Stimulated activated CD4-positive, alpha-beta T cell treated with anti-CD3 and anti-CD28 coated beads, Interleukin-1b, Interleukin-23, amount 100 ng/mL, for 48 hours (primary cell): Measurements from ENCODE around the gene FAM234B.

Experiments used
- DNase-seq: peaks from one replicate; pipeline ENCODE4 v3.0.0-alpha.2; 2020

The FAM234B gene, protein sequence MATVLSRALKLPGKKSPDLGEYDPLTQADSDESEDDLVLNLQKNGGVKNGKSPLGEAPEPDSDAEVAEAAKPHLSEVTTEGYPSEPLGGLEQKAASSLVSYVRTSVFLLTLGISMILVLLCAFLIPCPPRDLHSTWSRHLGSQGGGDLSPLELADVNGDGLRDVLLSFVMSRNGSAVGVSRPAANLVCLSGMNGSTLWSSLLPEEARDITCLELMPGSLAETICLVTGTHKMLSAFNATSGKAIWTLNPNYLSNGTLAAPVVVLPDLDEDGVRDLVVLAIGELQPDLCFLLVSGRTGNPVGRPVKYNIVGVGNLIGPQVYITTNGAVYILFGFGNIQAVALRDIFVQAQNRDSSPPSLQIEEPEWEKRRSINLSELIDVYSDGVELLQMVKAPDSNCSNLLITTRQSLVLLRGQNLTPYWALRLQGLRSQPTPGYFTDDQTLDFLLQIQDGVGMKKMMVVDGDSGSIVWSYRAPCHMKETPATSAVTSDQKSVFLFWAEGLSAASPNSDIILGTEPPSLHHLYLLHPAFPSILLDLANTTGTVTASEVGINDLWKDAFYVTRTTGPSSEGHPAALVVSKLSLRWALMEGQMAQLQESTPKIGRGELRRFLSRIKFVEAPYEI

GRCh38 chr12:13044002-13044905 lies at the start of gene FAM234B:
Gene FAM234B (plus strand): TSS chr12:13044381. CDS start chr12:13044404, 23 bp downstream.
- DNase-seq = peak; percentile 71

- no peak for DNase-seq
Observed at GRCh38 chr12:12995088-12995487, 49.1 kb upstream of the FAM234B start.

GRCh38 chr12:12996209-12996608 lies 48.0 kb upstream of the FAM234B start:
- no peak for DNase-seq

DNA sequence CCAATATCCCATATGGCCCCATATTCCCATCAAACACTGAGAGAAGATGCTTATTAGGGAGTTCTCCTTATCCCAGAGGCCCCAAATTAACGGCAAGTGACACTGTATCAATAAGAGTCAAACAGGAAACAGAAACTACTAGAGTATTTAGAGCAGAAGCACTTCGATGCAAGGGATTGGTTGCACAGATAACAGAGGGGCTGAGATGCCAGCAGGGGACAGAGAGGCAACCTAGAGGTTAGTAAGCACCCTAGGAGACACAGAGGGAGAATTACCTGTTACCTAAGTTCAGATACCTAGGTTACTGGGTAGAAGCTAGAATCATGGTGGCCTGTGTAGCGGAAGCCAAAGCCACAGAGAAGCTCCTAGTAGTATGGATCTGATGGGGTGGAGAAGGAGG lies 47.0 kb upstream of the FAM234B start:
- DNase-seq = no peak

DNA sequence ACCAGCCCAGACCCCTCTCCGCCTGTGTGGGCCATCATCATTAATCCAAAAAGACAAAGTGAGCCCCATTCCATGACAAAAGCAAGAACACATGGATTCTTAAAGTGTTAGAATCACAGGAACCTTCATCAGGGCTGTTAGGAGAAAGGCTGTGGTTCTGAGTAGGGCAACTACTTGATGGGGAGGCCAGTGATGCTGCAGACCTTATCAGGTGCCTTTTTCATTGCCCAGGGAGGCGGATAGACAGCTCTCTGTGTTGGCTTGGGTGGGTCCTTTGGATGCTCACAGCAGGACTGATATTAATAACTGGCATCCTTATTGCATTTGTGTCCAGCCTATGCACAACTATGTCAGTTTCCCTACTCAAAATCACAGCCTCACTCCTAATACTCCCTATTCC lies 46.4 kb upstream of the FAM234B start:
- no peak for DNase-seq

- no peak for DNase-seq
Observed at GRCh38 chr12:12998248-12998647, 45.9 kb upstream of the FAM234B start.

- no peak for DNase-seq
Observed at GRCh38 chr12:12999271-12999958, 44.8 kb upstream of the FAM234B start.

DNA sequence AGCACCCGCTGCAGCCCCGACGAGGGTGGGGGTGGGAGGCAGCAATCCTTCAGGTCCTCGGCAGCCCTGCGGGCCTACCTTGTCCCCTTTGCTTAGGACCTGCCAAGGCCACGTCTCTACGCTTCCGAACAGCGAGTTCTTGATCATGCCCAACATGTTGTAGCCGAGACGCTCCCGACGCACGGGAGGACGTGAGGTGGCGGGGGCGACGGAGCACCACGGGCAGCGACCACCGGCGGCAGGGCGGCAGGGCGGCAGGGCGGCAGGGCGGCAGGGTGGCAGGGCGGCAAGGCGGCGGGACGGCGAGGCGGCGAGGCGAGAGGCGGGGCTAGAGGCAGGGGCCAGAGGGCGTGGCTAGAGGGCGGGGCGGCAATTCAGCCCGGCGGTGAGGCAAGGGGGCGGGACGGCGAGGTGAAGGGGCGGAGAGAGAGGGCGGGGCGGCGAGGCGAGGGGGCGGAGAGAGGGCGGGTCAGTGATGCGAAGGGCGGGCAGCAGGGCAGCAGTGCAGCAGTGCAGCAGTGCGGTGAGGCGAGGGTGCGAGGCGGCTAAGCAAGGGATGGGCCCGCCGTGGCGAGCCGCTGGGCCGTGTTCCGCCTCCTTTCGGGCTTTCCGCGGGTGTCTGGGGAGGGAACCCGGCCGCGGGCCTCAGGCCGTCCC lies 44.1 kb upstream of the FAM234B start, which contains the start of gene HEBP1:
TSS of gene HEBP1 (minus strand) at position 307 of the 657 bp plus-strand sequence. CDS start at position 156, 151 bp downstream.
- DNase-seq = peak; percentile 93

- peak; percentile 16 for DNase-seq
Observed at GRCh38 chr12:13000616-13000924, 43.6 kb upstream of the FAM234B start.

- DNase-seq = peak; percentile 19
Observed at GRCh38 chr12:13000925-13001774, 43.0 kb upstream of the FAM234B start.

DNA sequence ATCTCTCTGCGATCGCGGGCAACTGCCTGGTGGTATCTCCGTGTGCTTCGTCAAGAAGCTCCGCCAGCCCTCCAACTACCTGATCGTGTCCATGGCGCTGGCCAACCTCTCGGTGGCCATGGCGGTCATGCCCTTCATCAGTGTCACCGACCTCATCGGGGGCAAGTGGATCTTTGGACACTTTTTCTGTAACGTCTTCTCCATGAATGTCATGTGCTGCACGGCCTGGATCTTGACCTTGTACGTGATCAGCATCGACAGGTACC lies 42.5 kb upstream of the FAM234B start:
- DNase-seq = no peak

- DNase-seq = no peak
Observed at GRCh38 chr12:13002301-13003097, 41.7 kb upstream of the FAM234B start.

DNA sequence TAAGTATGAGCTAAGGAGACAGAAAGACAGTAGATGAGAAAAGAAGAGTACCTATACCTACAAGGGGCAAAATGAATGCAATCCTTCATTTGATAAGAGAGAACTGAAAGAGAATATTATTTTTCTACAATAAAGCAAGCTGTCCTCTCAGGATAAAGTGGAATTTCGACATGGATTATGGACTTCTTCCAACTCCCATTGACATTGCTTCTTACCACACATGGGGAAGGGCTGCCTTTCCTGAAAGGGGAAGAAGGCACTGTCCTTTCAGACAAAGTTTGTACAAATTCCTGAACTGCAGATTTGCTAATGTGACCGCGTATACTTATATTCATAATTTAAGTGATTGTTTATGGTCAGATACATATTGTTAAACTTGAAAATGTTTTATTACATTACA lies 39.8 kb upstream of the FAM234B start:
- DNase-seq = no peak

- no peak for DNase-seq
Observed at GRCh38 chr12:13004986-13005385, 39.2 kb upstream of the FAM234B start.

- no peak for DNase-seq
Observed at GRCh38 chr12:13005649-13006048, 38.5 kb upstream of the FAM234B start.

- DNase-seq = no peak
Observed at GRCh38 chr12:13007496-13008233, 36.5 kb upstream of the FAM234B start.

GRCh38 chr12:13008741-13009380 lies 35.3 kb upstream of the FAM234B start:
- no peak for DNase-seq

GRCh38 chr12:13011098-13011497 lies 33.1 kb upstream of the FAM234B start:
- no peak for DNase-seq

GRCh38 chr12:13022851-13023271 lies 21.3 kb upstream of the FAM234B start:
- no peak for DNase-seq
